Neutrophil (primary cell): ENCODE results near the gene ERBB2.

Experiments used
- H3K27ac ChIP-seq: fragments of 200-600 bp; sonication (generic); 2 replicates; pipeline ENCODE4 v1.5.1; 2016; ENCODE audit warnings: mild to moderate bottlenecking, moderate library complexity
- H3K27me3 ChIP-seq: fragments of 200-600 bp; sonication (generic); 2 replicates; pipeline ENCODE4 v1.6.0; 2016; ENCODE audit warnings: mild to moderate bottlenecking
- H3K36me3 ChIP-seq: fragments of 200-600 bp; sonication (generic); 2 replicates; pipeline ENCODE4 v1.5.1; 2017
- H3K4me1 ChIP-seq, 2 experiments: fragments of 200-600 bp in 1 of 2; sonication (generic) in 1 of 2; 1 replicate in 1 of 2; 2 replicates in 1 of 2; pipeline versions ENCODE4 v1.5.1 to v1.6.1; 2013 to 2016; ENCODE audit warnings: low read depth in 1 of 2, low read length in 1 of 2, mild to moderate bottlenecking in 1 of 2, moderate library complexity in 1 of 2; ENCODE audit not compliant: control insufficient read depth in 1 of 2, insufficient read depth in 1 of 2
- H3K4me3 ChIP-seq, 2 experiments: fragments of 200-600 bp in 1 of 2; sonication (generic) in 1 of 2; 1 replicate in 1 of 2; 2 replicates in 1 of 2; pipeline ENCODE4 v1.5.1; 2013 to 2016; ENCODE audit warnings: low read depth in 1 of 2, low read length in 1 of 2, mild to moderate bottlenecking in 1 of 2, moderate library complexity in 1 of 2
- H3K9me3 ChIP-seq: fragments of 200-600 bp; sonication (generic); 2 replicates; pipeline ENCODE4 v1.5.1; 2016
- TF ChIP-seq, protein P1 (sequence below): fragments of 200-600 bp; sonication (generic); IDR thresholded peaks from 2 replicates; pipeline ENCODE4 v1.5.1; 2016; ENCODE audit warnings: antibody characterized with exemption

ERBB2 gene

GRCh38 chr17:39756380-39757079 is 56.7 kb downstream of the ERBB2 start:
- peaks cover 79% of the 10 kb centered on the region for H3K27me3 ChIP-seq
- peaks cover 14 to 18% of the 10 kb centered on the region in 2 experiments for H3K4me1 ChIP-seq
- H3K4me3 ChIP-seq: no peak overlapping the region
- TF ChIP-seq, protein P1, sequence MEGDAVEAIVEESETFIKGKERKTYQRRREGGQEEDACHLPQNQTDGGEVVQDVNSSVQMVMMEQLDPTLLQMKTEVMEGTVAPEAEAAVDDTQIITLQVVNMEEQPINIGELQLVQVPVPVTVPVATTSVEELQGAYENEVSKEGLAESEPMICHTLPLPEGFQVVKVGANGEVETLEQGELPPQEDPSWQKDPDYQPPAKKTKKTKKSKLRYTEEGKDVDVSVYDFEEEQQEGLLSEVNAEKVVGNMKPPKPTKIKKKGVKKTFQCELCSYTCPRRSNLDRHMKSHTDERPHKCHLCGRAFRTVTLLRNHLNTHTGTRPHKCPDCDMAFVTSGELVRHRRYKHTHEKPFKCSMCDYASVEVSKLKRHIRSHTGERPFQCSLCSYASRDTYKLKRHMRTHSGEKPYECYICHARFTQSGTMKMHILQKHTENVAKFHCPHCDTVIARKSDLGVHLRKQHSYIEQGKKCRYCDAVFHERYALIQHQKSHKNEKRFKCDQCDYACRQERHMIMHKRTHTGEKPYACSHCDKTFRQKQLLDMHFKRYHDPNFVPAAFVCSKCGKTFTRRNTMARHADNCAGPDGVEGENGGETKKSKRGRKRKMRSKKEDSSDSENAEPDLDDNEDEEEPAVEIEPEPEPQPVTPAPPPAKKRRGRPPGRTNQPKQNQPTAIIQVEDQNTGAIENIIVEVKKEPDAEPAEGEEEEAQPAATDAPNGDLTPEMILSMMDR: no peak
- no peaks in the 10 kb centered on the region for H3K36me3 ChIP-seq
- H3K9me3 ChIP-seq: no peaks in the 10 kb centered on the region
- H3K27ac ChIP-seq: no peak overlapping the region

DNA sequence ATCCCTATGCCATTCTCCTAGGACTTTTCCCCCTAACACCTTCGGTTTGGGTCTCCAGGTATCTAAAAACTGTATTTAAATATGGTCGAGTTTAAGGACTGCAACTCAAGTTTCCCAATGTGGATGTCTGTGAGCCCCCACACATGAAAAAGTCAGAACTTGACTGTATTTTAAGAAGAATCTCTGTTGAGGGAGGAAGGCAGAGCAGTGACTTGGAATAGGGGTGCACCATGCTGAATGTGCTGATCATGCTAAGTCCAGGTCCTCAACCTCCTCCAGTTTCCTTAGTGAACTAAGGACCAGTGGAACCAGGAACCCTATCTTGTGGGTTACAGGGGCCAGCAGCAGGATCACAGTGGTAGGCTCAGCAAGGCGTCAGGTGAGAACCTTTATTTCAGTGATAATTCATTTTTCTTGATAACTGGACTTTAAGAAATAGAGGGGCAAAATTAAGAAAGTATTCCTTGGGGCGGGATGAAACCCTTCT is 57.4 kb downstream of the ERBB2 start:
- Histone ChIP-seq H3K4me1 (peaks cover 14 to 18% of the 10 kb centered on the region in 2 experiments), H3K27me3 (peaks cover 80% of the 10 kb centered on the region), H3K4me3 (no peak overlapping the region), H3K9me3 (no peaks in the 10 kb centered on the region), H3K27ac (no peak overlapping the region), H3K36me3 (no peaks in the 10 kb centered on the region)
- TF ChIP-seq, protein P1: no peak

DNA sequence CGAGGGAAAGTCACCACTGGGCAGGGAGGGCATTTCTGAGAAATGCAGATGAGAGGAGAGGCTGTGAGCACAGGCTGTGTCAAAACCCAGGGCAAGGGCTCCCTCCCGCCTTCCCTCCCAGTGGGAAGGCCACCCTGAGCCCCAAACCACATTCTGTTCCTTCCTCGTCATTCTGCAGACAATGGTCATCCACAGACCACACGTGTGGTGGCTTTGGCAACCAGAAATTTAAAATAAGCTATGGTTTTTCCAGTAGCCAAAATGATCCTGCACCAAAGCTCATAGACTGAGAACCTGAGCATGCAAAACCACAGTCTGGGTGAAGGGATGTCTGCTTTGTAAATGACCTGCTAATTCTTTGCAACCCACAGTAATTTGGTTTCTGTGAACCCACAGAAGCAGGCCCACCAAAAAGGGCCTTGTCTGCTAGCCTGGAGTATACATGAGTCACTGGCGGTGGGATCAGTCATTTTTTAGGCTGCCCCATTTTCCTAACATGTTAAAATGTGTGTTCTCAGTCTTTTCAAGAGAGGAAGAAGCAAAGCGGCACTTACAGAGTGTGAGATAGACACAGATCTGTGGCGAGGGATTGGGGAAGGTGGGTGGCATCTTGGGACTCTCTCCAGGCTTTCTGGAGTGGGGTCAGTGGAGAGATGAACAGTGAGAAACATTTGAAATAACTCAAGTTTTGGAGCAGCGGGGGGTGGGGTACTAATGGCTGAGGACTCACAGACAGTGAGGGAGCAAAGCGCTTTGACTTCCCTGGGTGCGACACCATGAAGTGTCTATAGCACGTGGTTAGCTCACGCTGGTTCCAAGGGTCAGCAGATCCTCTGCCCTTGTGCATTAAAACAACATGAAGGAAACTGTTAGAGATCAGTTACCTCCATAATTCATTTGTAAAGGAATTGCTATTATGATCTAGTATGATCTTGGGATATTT is 58.3 kb downstream of the ERBB2 start:
- Histone ChIP-seq H3K4me3 (no peak overlapping the region), H3K9me3 (no peaks in the 10 kb centered on the region), H3K27me3 (peaks cover 82% of the 10 kb centered on the region), H3K27ac (no peak overlapping the region), H3K36me3 (no peaks in the 10 kb centered on the region), H3K4me1 (peaks cover 11 to 15% of the 10 kb centered on the region in 2 experiments)
- TF ChIP-seq, protein P1: no peak

DNA sequence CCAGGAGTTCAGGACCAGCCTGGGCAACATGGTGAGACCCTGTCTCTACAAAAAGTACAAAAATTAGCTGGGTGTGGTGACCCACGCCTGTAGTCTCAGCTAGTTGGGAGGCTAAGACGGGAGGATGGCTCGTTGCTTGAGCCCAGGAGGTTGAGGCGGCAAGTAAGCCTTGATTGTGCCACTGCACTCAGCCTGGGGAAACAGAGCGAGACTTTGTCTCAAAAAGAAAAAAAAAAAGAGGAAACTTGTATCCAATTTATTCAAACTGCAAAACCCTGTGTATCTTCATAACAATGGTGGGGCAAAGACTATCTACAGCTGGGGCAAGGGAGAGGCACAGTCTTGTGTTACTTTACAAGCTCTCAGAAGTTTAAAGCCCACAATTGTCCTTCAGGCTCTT is 59.3 kb downstream of the ERBB2 start:
- H3K27me3 ChIP-seq: peaks cover 91% of the 10 kb centered on the region
- H3K27ac ChIP-seq: no peak overlapping the region
- peaks cover 5 to 9% of the 10 kb centered on the region in 2 experiments for H3K4me1 ChIP-seq
- TF ChIP-seq, protein P1: no peak
- no peaks in the 10 kb centered on the region for H3K36me3 ChIP-seq
- H3K9me3 ChIP-seq: no peaks in the 10 kb centered on the region
- H3K4me3 ChIP-seq: no peak overlapping the region

DNA sequence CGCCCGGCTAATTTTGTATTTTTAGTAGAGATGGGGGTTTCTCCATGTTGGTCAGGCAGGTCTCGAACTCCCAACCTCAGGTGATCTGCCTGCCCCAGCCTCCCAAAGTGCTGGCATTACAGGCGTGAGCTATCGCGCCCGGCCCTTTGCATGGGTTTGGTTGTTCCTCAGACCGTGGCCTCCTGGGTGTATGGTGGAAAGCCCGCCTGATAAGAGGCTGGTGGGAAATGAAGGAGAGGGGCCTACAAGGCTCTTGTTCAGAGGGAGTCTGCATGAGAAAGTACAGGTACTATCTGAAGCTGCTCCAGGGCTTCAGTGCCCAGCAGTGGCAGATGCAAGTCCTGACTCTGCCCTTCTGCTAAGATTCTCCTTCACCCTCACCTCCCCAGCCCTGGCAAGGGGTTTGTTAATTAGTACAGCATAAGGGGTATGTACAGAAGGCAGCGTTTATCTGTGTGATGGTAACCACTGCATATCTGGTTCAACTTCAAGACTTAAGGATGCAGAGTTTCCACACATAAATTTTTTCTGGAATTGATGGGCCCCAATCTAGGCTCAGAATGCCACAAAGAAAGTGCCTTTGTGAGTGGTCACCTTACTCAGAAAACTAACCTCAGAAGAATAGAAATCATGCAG is 62.1 kb downstream of the ERBB2 start:
- H3K27me3 ChIP-seq: peaks cover 96% of the 10 kb centered on the region

More for the DNA sequence above, 62.1 kb downstream of the ERBB2 start:
- Histone ChIP-seq H3K27ac (no peak overlapping the region), H3K4me1 (no peaks in the 10 kb centered on the region), H3K9me3 (no peaks in the 10 kb centered on the region), H3K36me3 (no peaks in the 10 kb centered on the region), H3K4me3 (no peak overlapping the region)
- TF ChIP-seq, protein P1: no peak
